ENCODE measurements around the gene CDK14.

DNA sequence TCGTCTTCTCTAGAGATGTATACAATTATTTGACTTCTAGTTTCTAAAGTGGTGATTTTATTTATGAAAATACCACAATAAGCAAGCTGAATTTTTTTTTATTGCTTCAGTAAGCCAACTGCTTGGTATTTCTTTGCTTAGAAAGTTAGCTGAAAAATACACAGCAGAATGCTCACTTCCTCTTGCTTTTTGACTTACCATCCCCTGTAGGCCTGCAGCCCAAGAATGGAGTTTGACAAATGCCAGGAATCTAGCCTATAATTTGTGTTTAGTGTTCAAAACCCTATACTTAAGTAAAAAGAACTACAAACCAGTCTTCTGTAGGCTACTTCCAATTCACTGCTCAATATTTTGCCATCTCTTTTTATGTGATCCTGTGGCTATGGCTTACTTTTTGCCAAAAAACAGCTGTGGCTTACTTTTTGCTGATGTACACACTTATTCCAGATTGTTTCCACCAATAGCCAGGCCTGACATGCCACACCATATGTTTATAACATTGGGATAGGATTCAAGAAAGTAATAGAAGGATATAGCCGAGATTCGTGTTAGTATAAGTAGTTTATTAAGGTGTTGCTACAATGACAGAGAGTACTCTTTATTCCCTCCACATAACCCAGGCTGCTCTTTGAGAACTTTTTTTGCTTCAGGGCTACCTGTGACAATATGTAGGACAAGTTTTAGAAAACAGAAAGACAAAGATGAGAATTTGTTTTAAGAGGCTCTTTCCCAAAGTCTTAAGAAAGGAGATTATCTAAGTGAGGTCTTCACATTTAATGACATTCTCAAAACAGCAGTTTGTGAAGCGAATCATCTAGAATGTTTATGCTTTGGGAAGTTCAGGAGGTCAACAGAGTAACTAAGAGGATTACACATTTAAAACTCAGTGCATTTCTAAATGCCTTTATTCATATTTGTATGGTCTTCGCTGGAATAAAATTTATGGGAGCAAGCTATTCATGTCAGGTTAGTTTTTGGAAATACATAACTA lies 404.2 kb downstream of the CDK14 start:
- no peak for TF ChIP-seq EZH2 (IDR thresholded peaks at IDR 0.05; ENCODE audit: borderline replicate concordance, low read depth, low read length, severe bottlenecking)
- TF ChIP-seq, protein P1, sequence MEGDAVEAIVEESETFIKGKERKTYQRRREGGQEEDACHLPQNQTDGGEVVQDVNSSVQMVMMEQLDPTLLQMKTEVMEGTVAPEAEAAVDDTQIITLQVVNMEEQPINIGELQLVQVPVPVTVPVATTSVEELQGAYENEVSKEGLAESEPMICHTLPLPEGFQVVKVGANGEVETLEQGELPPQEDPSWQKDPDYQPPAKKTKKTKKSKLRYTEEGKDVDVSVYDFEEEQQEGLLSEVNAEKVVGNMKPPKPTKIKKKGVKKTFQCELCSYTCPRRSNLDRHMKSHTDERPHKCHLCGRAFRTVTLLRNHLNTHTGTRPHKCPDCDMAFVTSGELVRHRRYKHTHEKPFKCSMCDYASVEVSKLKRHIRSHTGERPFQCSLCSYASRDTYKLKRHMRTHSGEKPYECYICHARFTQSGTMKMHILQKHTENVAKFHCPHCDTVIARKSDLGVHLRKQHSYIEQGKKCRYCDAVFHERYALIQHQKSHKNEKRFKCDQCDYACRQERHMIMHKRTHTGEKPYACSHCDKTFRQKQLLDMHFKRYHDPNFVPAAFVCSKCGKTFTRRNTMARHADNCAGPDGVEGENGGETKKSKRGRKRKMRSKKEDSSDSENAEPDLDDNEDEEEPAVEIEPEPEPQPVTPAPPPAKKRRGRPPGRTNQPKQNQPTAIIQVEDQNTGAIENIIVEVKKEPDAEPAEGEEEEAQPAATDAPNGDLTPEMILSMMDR (IDR thresholded peaks at IDR 0.05; ENCODE audit: borderline replicate concordance, extremely low read depth, low read length, poor library complexity, severe bottlenecking): no peak

Measured in DND-41 (cell line).